ENCODE results near the gene FGD6.
"Not testable (repeated sequence)": the region's sequence is repeated elsewhere in the genome, so short reads cannot be mapped to it uniquely, and the experiment has no call there.

The FGD6 gene

GRCh38 chr12:95143621-95144205, 73.6 kb downstream of the FGD6 start:
- no peak overlapping the region for H2BK5ac ChIP-seq (ENCODE audit: low read length)
- H3K4me1 ChIP-seq (ENCODE audit: control insufficient read depth in 2 of 2, insufficient read depth in 1 of 2, low read depth in 1 of 2, low read length in 2 of 2), result peaks cover 6 to 28% of the 10 kb centered on the region in 2 donors
- no peak overlapping the region for H4K91ac ChIP-seq (ENCODE audit: low read depth, low read length, poor library complexity)
- H3K27me3 ChIP-seq (ENCODE audit: control insufficient read depth in 3 of 3, insufficient read depth in 3 of 3, low read depth in 1 of 3, low read length in 3 of 3), result no peaks in the 10 kb centered on the region
- H2BK12ac ChIP-seq (ENCODE audit: low read length), result no peak overlapping the region
- no peak overlapping the region for H3K9ac ChIP-seq (ENCODE audit: low read depth, low read length, poor library complexity)
- WGBS, 2 donors (ENCODE audit: extremely low coverage in 2 of 2, insufficient read length in 2 of 2, insufficient replicate concordance in 1 of 2), result no CpG with 5 or more reads among the region's 3 CpGs
- H3K23ac ChIP-seq (ENCODE audit: low read depth, low read length, poor library complexity), result no peak overlapping the region
- H3K14ac ChIP-seq (ENCODE audit: low read length), result no peak overlapping the region
- no peaks in the 10 kb centered on the region for H3K79me1 ChIP-seq (ENCODE audit: low read depth, low read length)
- no peak overlapping the region for H2BK120ac ChIP-seq (ENCODE audit: low read depth, low read length)
- no peak for DNase-seq (ENCODE audit: low spot score)
- H3K27ac ChIP-seq (replicated peaks; ENCODE audit: low read length), result no peak overlapping the region
- H3K18ac ChIP-seq (ENCODE audit: low read length), result no peak overlapping the region
- no peak overlapping the region for H2BK15ac ChIP-seq (ENCODE audit: low read length)
- no peak overlapping the region for H3K4ac ChIP-seq (ENCODE audit: low read length)
- no peak overlapping the region for H3K4me3 ChIP-seq (ENCODE audit: low read length in 2 of 2)
- no peak overlapping the region for H3K4me2 ChIP-seq (ENCODE audit: insufficient read depth, low read length, poor library complexity, severe bottlenecking)
- no peak overlapping the region for H2AK5ac ChIP-seq (ENCODE audit: low read depth, low read length)
- H3K9me3 ChIP-seq (replicated peaks in 1 of 2; ENCODE audit: control insufficient read depth in 2 of 2, insufficient read depth in 1 of 2, low read depth in 1 of 2, low read length in 2 of 2), result no peaks in the 10 kb centered on the region
- peaks cover 2 to 21% of the 10 kb centered on the region in 2 donors for H3K36me3 ChIP-seq (replicated peaks in 1 of 2; ENCODE audit: control insufficient read depth in 2 of 2, insufficient read depth in 2 of 2, low read length in 2 of 2)
- no peak overlapping the region for H4K8ac ChIP-seq (ENCODE audit: low read depth, low read length)
- H2AFZ ChIP-seq (ENCODE audit: low read length), result peak overlapping the region; percentile 42

GRCh38 chr12:95142431-95143151, 74.7 kb downstream of the FGD6 start:
- Histone ChIP-seq H3K79me1 (ENCODE audit: low read depth, low read length) (no peaks in the 10 kb centered on the region), H3K9ac (ENCODE audit: low read depth, low read length, poor library complexity) (no peak overlapping the region), H3K4me2 (ENCODE audit: insufficient read depth, low read length, poor library complexity, severe bottlenecking) (no peak overlapping the region), H4K8ac (ENCODE audit: low read depth, low read length) (no peak overlapping the region), H2BK120ac (ENCODE audit: low read depth, low read length) (no peak overlapping the region), H2BK5ac (ENCODE audit: low read length) (no peak overlapping the region), H3K18ac (ENCODE audit: low read length) (no peak overlapping the region), H2AFZ (ENCODE audit: low read length) (no peak overlapping the region), H3K27ac (replicated peaks; ENCODE audit: low read length) (no peak overlapping the region), H3K4ac (ENCODE audit: low read length) (no peak overlapping the region), H2AK5ac (ENCODE audit: low read depth, low read length) (no peak overlapping the region), H4K91ac (ENCODE audit: low read depth, low read length, poor library complexity) (no peak overlapping the region), H3K9me3 (replicated peaks in 1 of 2; ENCODE audit: control insufficient read depth in 2 of 2, insufficient read depth in 1 of 2, low read depth in 1 of 2, low read length in 2 of 2) (no peaks in the 10 kb centered on the region), H3K14ac (ENCODE audit: low read length) (no peak overlapping the region), H3K36me3 (replicated peaks in 1 of 2; ENCODE audit: control insufficient read depth in 2 of 2, insufficient read depth in 2 of 2, low read length in 2 of 2) (peaks cover 4 to 29% of the 10 kb centered on the region in 2 donors), H3K4me3 (ENCODE audit: low read length in 2 of 2) (no peak overlapping the region), H3K23ac (ENCODE audit: low read depth, low read length, poor library complexity) (no peak overlapping the region), H3K27me3 (ENCODE audit: control insufficient read depth in 3 of 3, insufficient read depth in 3 of 3, low read depth in 1 of 3, low read length in 3 of 3) (no peaks in the 10 kb centered on the region), H3K4me1 (ENCODE audit: control insufficient read depth in 2 of 2, insufficient read depth in 1 of 2, low read depth in 1 of 2, low read length in 2 of 2) (peaks cover 6 to 23% of the 10 kb centered on the region in 2 donors), H2BK12ac (ENCODE audit: low read length) (no peak overlapping the region), H2BK15ac (ENCODE audit: low read length) (no peak overlapping the region)
- no CpG with 5 or more reads among the region's 2 CpGs for WGBS, 2 donors (ENCODE audit: extremely low coverage in 2 of 2, insufficient read length in 2 of 2, insufficient replicate concordance in 1 of 2)
- DNase-seq (ENCODE audit: low spot score), result no peak

- no peaks in the 10 kb centered on the region for H3K79me1 ChIP-seq (ENCODE audit: low read depth, low read length)
- no CpG with 5 or more reads among the region's 4 CpGs for WGBS, 2 donors (ENCODE audit: extremely low coverage in 2 of 2, insufficient read length in 2 of 2, insufficient replicate concordance in 1 of 2)
- H3K4me1 ChIP-seq (ENCODE audit: control insufficient read depth in 2 of 2, insufficient read depth in 1 of 2, low read depth in 1 of 2, low read length in 2 of 2), result peaks cover 2 to 11% of the 10 kb centered on the region in 2 donors
- no peak overlapping the region for H3K23ac ChIP-seq (ENCODE audit: low read depth, low read length, poor library complexity)
- H3K27ac ChIP-seq (replicated peaks; ENCODE audit: low read length), result no peak overlapping the region
- no peak overlapping the region for H3K4ac ChIP-seq (ENCODE audit: low read length)
- H3K4me2 ChIP-seq (ENCODE audit: insufficient read depth, low read length, poor library complexity, severe bottlenecking), result no peak overlapping the region
- H3K36me3 ChIP-seq (replicated peaks in 1 of 2; ENCODE audit: control insufficient read depth in 2 of 2, insufficient read depth in 2 of 2, low read length in 2 of 2), result peaks cover 4 to 42% of the 10 kb centered on the region in 2 donors
- no peak for DNase-seq (ENCODE audit: low spot score)
- H2BK15ac ChIP-seq (ENCODE audit: low read length), result no peak overlapping the region
- no peak overlapping the region for H4K8ac ChIP-seq (ENCODE audit: low read depth, low read length)
- H3K14ac ChIP-seq (ENCODE audit: low read length), result no peak overlapping the region
- H2AFZ ChIP-seq (ENCODE audit: low read length), result no peak overlapping the region
- H3K9me3 ChIP-seq (replicated peaks in 1 of 2; ENCODE audit: control insufficient read depth in 2 of 2, insufficient read depth in 1 of 2, low read depth in 1 of 2, low read length in 2 of 2), result no peaks in the 10 kb centered on the region
- H3K4me3 ChIP-seq (ENCODE audit: low read length in 2 of 2), result no peak overlapping the region
- H2BK5ac ChIP-seq (ENCODE audit: low read length), result no peak overlapping the region
- no peaks in the 10 kb centered on the region for H3K27me3 ChIP-seq (ENCODE audit: control insufficient read depth in 3 of 3, insufficient read depth in 3 of 3, low read depth in 1 of 3, low read length in 3 of 3)
- H2BK12ac ChIP-seq (ENCODE audit: low read length), result no peak overlapping the region
- H3K18ac ChIP-seq (ENCODE audit: low read length), result no peak overlapping the region
- H3K9ac ChIP-seq (ENCODE audit: low read depth, low read length, poor library complexity), result no peak overlapping the region
- H4K91ac ChIP-seq (ENCODE audit: low read depth, low read length, poor library complexity), result no peak overlapping the region
- H2AK5ac ChIP-seq (ENCODE audit: low read depth, low read length), result no peak overlapping the region
- no peak overlapping the region for H2BK120ac ChIP-seq (ENCODE audit: low read depth, low read length)
Observed at GRCh38 chr12:95141310-95141709, 76.0 kb downstream of the FGD6 start.

- H3K36me3 ChIP-seq (replicated peaks in 1 of 2; ENCODE audit: control insufficient read depth in 2 of 2, insufficient read depth in 2 of 2, low read length in 2 of 2), result peaks cover 12 to 65% of the 10 kb centered on the region in 2 donors
- H2BK15ac ChIP-seq (ENCODE audit: low read length), result not testable (repeated sequence)
Observed at GRCh38 chr12:95138031-95138430, 79.2 kb downstream of the FGD6 start.

More at GRCh38 chr12:95138031-95138430, 79.2 kb downstream of the FGD6 start:
- not testable (repeated sequence) for H3K27me3 ChIP-seq (ENCODE audit: control insufficient read depth in 3 of 3, insufficient read depth in 3 of 3, low read depth in 1 of 3, low read length in 3 of 3); H3K79me1 ChIP-seq (ENCODE audit: low read depth, low read length); H3K23ac ChIP-seq (ENCODE audit: low read depth, low read length, poor library complexity); H2AK5ac ChIP-seq (ENCODE audit: low read depth, low read length); H3K9me3 ChIP-seq (replicated peaks in 1 of 2; ENCODE audit: control insufficient read depth in 2 of 2, insufficient read depth in 1 of 2, low read depth in 1 of 2, low read length in 2 of 2); H3K27ac ChIP-seq (replicated peaks; ENCODE audit: low read length); H3K9ac ChIP-seq (ENCODE audit: low read depth, low read length, poor library complexity); H2BK120ac ChIP-seq (ENCODE audit: low read depth, low read length); H3K14ac ChIP-seq (ENCODE audit: low read length); H3K4me3 ChIP-seq (ENCODE audit: low read length in 2 of 2); H2BK12ac ChIP-seq (ENCODE audit: low read length); H2BK5ac ChIP-seq (ENCODE audit: low read length); H3K4me2 ChIP-seq (ENCODE audit: insufficient read depth, low read length, poor library complexity, severe bottlenecking); H2AFZ ChIP-seq (ENCODE audit: low read length); H4K91ac ChIP-seq (ENCODE audit: low read depth, low read length, poor library complexity); DNase-seq (ENCODE audit: low spot score); H3K18ac ChIP-seq (ENCODE audit: low read length); H3K4me1 ChIP-seq (ENCODE audit: control insufficient read depth in 2 of 2, insufficient read depth in 1 of 2, low read depth in 1 of 2, low read length in 2 of 2); H3K4ac ChIP-seq (ENCODE audit: low read length); H4K8ac ChIP-seq (ENCODE audit: low read depth, low read length)
- WGBS, 2 donors (ENCODE audit: extremely low coverage in 2 of 2, insufficient read length in 2 of 2, insufficient replicate concordance in 1 of 2), result no CpG with 5 or more reads among the region's 8 CpGs

Data from neuronal stem cell (in vitro differentiated cells).